HG02852 (cell line): ENCODE measurements around the gene SPRYD3.
A peak's percentile ranks its signal among the peaks of the same experiment; 100 is the strongest.
"Not testable (repeated sequence)": the region's sequence is repeated elsewhere in the genome, so short reads cannot be mapped to it uniquely, and the experiment has no call there.

ENCODE experiments used
- ATAC-seq: cut with Tn5 transposase; IDR thresholded peaks from one replicate; pipeline ENCODE4 v1.9.1; 2021; ENCODE audit warnings: mild to moderate bottlenecking, moderate library complexity; ENCODE audit not compliant: unreplicated experiment

The SPRYD3 gene

GRCh38 chr12:53079226-53080117 is at the start of gene SPRYD3:
Gene SPRYD3 (minus strand): TSS chr12:53079390. CDS start chr12:53079333, 57 bp downstream.
- ATAC-seq: peak; percentile 96

GRCh38 chr12:53127169-53127568 is 48.0 kb upstream of the SPRYD3 start:
- no peak for ATAC-seq

- no peak for ATAC-seq
Measured at GRCh38 chr12:53124352-53124723, 45.1 kb upstream of the SPRYD3 start.

- ATAC-seq: no peak
Measured at GRCh38 chr12:53123578-53124351, 44.6 kb upstream of the SPRYD3 start.

GRCh38 chr12:53122961-53123468 is 43.8 kb upstream of the SPRYD3 start:
- ATAC-seq: no peak

GRCh38 chr12:53120685-53121525 is 41.7 kb upstream of the SPRYD3 start:
- ATAC-seq: no peak

GRCh38 chr12:53118751-53119300 is 39.6 kb upstream of the SPRYD3 start:
- ATAC-seq: no peak

GRCh38 chr12:53115891-53116648 is 36.9 kb upstream of the SPRYD3 start:
- no peak for ATAC-seq

- ATAC-seq: no peak
Measured at GRCh38 chr12:53115112-53115890, 36.1 kb upstream of the SPRYD3 start.

GRCh38 chr12:53113951-53114350 is 34.8 kb upstream of the SPRYD3 start:
- ATAC-seq: no peak

GRCh38 chr12:53113136-53113705 is 34.0 kb upstream of the SPRYD3 start:
- ATAC-seq: no peak

GRCh38 chr12:53112431-53112830 is 33.2 kb upstream of the SPRYD3 start:
- not testable (repeated sequence) for ATAC-seq

- no peak for ATAC-seq
Measured at GRCh38 chr12:53107122-53107521, 27.9 kb upstream of the SPRYD3 start.

- ATAC-seq: no peak
Measured at GRCh38 chr12:53105712-53106439, 26.7 kb upstream of the SPRYD3 start.

- ATAC-seq: no peak
Measured at GRCh38 chr12:53105256-53105655, 26.1 kb upstream of the SPRYD3 start.

GRCh38 chr12:53103860-53104305 is 24.7 kb upstream of the SPRYD3 start:
- ATAC-seq: no peak

GRCh38 chr12:53102883-53103807 is 24.0 kb upstream of the SPRYD3 start, which contains the start of gene SOAT2:
Gene SOAT2 (plus strand): TSS chr12:53103486. CDS start chr12:53103578, 92 bp downstream.
- ATAC-seq: no peak
